Parathyroid adenoma (tissue), 2 donors: ENCODE data around the gene TMEM154.

ENCODE experiments used
- H2AFZ ChIP-seq: fragments of 300-600 bp; sonication (generic); one replicate; pipeline ENCODE4 v1.7.0; 2017; ENCODE audit warnings: antibody characterized with exemption, mild to moderate bottlenecking
- H3K27ac ChIP-seq: fragments of 300-600 bp; sonication (generic); one replicate; pipeline ENCODE4 v1.7.0; 2017
- H3K27me3 ChIP-seq: fragments of 300-600 bp; sonication (generic); one replicate; pipeline ENCODE4 v1.7.0; 2017; ENCODE audit warnings: low read length; ENCODE audit not compliant: control insufficient read depth, insufficient read depth
- H3K36me3 ChIP-seq: fragments of 300-600 bp; sonication (generic); one replicate; pipeline ENCODE4 v1.7.0; 2017; ENCODE audit warnings: low read length; ENCODE audit not compliant: control insufficient read depth, insufficient read depth
- H3K4me1 ChIP-seq: fragments of 300-600 bp; sonication (generic); one replicate; pipeline ENCODE4 v1.7.0; 2017; ENCODE audit warnings: control low read depth
- H3K4me2 ChIP-seq: fragments of 300-600 bp; sonication (generic); one replicate; pipeline ENCODE4 v1.7.0; 2017; ENCODE audit warnings: low read length
- H3K4me3 ChIP-seq: fragments of 300-600 bp; sonication (generic); one replicate; pipeline ENCODE4 v1.7.0; 2017; ENCODE audit warnings: low read depth, low read length
- H3K79me2 ChIP-seq: fragments of 300-600 bp; sonication (generic); one replicate; pipeline ENCODE4 v1.7.0; 2017; ENCODE audit warnings: control low read depth
- H3K9ac ChIP-seq: fragments of 300-600 bp; sonication (generic); one replicate; pipeline ENCODE4 v1.7.0; 2017; ENCODE audit warnings: mild to moderate bottlenecking
- H3K9me3 ChIP-seq: fragments of 300-600 bp; sonication (generic); one replicate; pipeline ENCODE4 v1.7.0; 2017; ENCODE audit warnings: low read length; ENCODE audit not compliant: control insufficient read depth
- TF ChIP-seq, protein P1 (sequence below): fragments of 300-600 bp; sonication (generic); IDR thresholded peaks from one replicate; pipeline ENCODE4 v1.7.0; 2017; ENCODE audit warnings: antibody characterized with exemption, mild to moderate bottlenecking
- donor health status: primary hyperparathyroidism.

Gene TMEM154

DNA sequence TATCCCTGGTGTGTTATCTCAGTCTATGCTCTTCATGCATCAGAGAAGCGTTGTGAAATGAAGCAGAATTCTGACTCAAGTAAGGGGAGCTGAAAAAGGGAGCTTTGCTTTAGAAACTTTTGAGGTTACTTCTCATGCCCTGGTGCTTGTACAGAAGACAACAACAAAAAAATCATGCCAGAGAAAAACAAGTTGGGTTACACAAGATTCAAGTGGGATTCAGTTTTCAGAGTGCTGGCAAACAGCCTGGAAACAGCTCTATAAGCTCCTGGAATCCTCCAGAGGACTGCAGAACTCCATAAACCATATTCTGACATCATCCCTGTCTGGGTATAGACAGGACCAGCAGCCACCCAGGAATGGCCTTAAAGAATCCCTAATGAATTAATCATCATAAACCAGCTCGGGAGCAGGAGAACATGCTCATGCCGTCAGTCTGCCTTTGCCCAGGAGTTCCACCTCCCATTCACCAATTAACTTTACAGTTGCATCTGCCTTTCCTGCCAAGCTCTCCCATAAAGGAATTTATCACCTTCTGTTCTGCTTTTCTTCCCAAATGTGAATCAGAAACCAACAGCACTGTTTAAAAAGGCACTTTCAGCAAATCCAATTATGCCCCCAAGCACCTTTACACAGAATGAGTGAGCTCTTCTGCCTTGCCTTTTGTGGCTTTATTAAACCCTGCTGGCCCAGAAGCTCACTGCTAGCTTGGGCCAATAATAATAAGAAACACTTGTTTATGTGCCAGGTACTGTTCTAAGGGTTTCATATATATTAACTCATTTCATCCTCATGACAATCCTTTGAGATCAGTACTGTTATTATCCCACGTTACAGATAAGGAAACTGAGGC is 89.4 kb downstream of the TMEM154 start:
- no peak overlapping the region for H3K27ac ChIP-seq
- no peak overlapping the region for H3K4me3 ChIP-seq
- H3K79me2 ChIP-seq, result no peaks in the 10 kb centered on the region

DNA sequence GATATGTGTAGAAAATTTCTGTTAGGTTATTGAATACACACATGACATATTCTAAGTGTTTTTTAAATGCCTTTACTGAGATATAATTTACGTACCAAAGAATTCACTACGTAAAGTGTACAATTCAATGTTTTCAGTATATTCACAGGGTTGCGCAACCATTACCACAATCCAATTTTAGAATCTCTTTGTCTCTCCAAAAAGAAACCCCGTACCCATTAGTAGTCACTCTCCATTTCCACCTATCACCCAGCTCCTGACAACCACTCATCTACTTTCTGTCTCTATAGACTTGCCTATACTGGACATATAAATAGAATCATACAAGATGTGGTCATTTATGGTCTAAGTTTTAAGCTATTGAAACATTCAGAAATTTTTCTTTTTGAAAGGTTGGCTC is 90.9 kb downstream of the TMEM154 start:
- Histone ChIP-seq H3K79me2 (no peaks in the 10 kb centered on the region), H3K4me2 (no peak overlapping the region), H3K9me3 (no peaks in the 10 kb centered on the region), H3K27ac (no peak overlapping the region), H3K27me3 (no peaks in the 10 kb centered on the region), H3K36me3 (no peaks in the 10 kb centered on the region), H2AFZ (no peak overlapping the region), H3K4me3 (no peak overlapping the region), H3K9ac (no peak overlapping the region), H3K4me1 (peaks cover 4% of the 10 kb centered on the region)
- TF ChIP-seq, protein P1, sequence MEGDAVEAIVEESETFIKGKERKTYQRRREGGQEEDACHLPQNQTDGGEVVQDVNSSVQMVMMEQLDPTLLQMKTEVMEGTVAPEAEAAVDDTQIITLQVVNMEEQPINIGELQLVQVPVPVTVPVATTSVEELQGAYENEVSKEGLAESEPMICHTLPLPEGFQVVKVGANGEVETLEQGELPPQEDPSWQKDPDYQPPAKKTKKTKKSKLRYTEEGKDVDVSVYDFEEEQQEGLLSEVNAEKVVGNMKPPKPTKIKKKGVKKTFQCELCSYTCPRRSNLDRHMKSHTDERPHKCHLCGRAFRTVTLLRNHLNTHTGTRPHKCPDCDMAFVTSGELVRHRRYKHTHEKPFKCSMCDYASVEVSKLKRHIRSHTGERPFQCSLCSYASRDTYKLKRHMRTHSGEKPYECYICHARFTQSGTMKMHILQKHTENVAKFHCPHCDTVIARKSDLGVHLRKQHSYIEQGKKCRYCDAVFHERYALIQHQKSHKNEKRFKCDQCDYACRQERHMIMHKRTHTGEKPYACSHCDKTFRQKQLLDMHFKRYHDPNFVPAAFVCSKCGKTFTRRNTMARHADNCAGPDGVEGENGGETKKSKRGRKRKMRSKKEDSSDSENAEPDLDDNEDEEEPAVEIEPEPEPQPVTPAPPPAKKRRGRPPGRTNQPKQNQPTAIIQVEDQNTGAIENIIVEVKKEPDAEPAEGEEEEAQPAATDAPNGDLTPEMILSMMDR, result no peak

More for the DNA sequence above, 89.4 kb downstream of the TMEM154 start:
- Histone ChIP-seq H3K36me3 (no peaks in the 10 kb centered on the region), H3K4me1 (peaks cover 4% of the 10 kb centered on the region), H3K27me3 (no peaks in the 10 kb centered on the region), H3K9me3 (no peaks in the 10 kb centered on the region), H3K9ac (no peak overlapping the region), H3K4me2 (no peak overlapping the region), H2AFZ (peak overlapping the region; percentile 0)
- TF ChIP-seq, protein P1, result no peak

DNA sequence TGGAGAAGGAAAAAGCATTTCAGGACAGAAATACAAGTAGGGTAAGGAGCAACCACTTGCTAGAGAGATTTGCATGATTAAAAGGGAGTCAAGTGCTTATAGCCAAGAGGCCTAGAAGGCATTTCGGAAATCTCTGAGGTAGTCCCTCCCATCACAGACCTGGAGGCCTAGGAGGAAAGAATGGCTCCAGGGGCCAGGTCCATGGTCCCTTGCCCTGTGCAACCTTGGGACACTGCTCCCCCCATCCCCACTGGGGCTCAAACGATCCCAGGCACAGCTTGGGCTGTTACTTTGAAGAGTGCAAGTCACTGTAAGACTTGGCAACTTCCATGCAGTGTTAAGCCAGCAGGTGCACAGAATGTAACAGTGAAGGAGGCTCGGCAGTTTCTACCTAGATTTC is 92.7 kb downstream of the TMEM154 start:
- Histone ChIP-seq H3K36me3 (no peaks in the 10 kb centered on the region), H3K27ac (no peak overlapping the region)
- TF ChIP-seq, protein P1, result no peak

DNA sequence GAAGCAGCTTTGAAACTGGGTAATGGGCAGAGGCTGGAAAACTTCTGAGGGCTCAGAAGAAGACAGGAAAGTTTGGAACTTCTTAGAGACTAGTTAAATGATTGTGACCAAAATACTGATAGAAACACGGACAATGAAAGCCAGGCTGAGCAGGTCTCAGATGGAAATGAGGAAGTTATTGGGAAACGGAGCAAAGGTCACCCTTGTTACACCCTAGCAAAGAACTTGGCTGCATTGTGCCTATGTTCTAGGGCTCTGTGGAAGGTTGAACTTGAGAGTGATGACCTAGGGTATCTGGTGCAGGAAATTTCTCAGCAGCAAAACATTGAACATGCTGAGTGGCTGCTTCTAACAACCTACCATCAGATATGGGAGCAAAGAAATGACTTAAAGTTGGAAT is 93.1 kb downstream of the TMEM154 start:
- Histone ChIP-seq H3K4me2 (no peak overlapping the region), H3K4me3 (no peak overlapping the region), H3K27me3 (no peaks in the 10 kb centered on the region), H2AFZ (no peak overlapping the region), H3K27ac (no peak overlapping the region), H3K9me3 (no peaks in the 10 kb centered on the region), H3K36me3 (no peaks in the 10 kb centered on the region), H3K79me2 (no peaks in the 10 kb centered on the region), H3K9ac (no peak overlapping the region), H3K4me1 (peaks cover 4% of the 10 kb centered on the region)
- TF ChIP-seq, protein P1, result no peak

More for the DNA sequence above, 92.7 kb downstream of the TMEM154 start:
- no peak overlapping the region for H3K4me2 ChIP-seq
- H3K4me3 ChIP-seq, result no peak overlapping the region
- no peaks in the 10 kb centered on the region for H3K27me3 ChIP-seq
- H3K9ac ChIP-seq, result no peak overlapping the region
- H3K79me2 ChIP-seq, result no peaks in the 10 kb centered on the region
- H3K9me3 ChIP-seq, result no peaks in the 10 kb centered on the region
- peaks cover 4% of the 10 kb centered on the region for H3K4me1 ChIP-seq
- no peak overlapping the region for H2AFZ ChIP-seq

DNA sequence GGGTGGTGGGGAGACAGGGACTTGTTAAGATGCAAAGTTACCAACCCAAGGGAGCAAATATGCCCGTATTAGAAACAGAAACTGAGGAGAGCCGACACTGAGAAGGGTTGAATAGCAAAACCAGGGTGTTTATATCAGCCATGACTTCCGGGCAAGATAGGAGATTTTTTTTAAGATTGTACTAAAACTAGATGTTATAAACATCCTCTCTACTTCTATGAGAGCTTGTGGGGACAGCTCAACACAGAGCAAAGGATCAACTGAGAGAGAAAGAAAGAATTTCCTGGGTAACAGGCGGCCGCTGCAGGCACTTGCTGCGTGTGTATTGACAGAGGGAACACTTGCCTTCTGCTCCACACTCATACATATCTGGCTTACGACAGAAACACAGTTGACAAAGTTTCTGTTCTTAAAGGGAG is 94.8 kb downstream of the TMEM154 start:
- Histone ChIP-seq H3K9ac (no peak overlapping the region), H3K27ac (no peak overlapping the region), H3K9me3 (no peaks in the 10 kb centered on the region), H3K27me3 (no peaks in the 10 kb centered on the region), H3K36me3 (no peaks in the 10 kb centered on the region), H3K4me1 (peaks cover 4% of the 10 kb centered on the region), H3K79me2 (no peaks in the 10 kb centered on the region), H2AFZ (peak overlapping the region; percentile 63), H3K4me3 (no peak overlapping the region), H3K4me2 (peak overlapping the region; percentile 24)
- TF ChIP-seq, protein P1, result no peak
